DOHH2 (cell line): Measurements from ENCODE around the gene FRAS1.

Source experiments
- H3F3A ChIP-seq: fragments of 200-600 bp; sonication (generic), shearing (Covaris generic); 2 replicates; pipeline ENCODE4 v1.6.0; 2016; ENCODE audit warnings: antibody characterized with exemption, mild to moderate bottlenecking; ENCODE audit not compliant: control insufficient read depth, insufficient read depth
- H3K27ac ChIP-seq: fragments of 200-600 bp; sonication (generic); 2 replicates; pipeline ENCODE4 v1.5.1; 2014; ENCODE audit warnings: low read depth, mild to moderate bottlenecking, low read length, moderate library complexity
- H3K27me3 ChIP-seq: fragments of 200-600 bp; sonication (generic); 2 replicates; pipeline ENCODE4 v1.6.1; 2014; ENCODE audit warnings: mild to moderate bottlenecking, low read length, mixed read lengths; ENCODE audit not compliant: control insufficient read depth
- H3K36me3 ChIP-seq: fragments of 200-600 bp; sonication (generic); 2 replicates; pipeline ENCODE4 v1.6.1; 2014; ENCODE audit warnings: mild to moderate bottlenecking, low read length, moderate library complexity, mixed read lengths; ENCODE audit not compliant: control insufficient read depth
- H3K4me1 ChIP-seq: fragments of 200-600 bp; sonication (generic); 2 replicates; pipeline ENCODE4 v1.6.1; 2014; ENCODE audit warnings: mild to moderate bottlenecking, low read length, mixed read lengths; ENCODE audit not compliant: control insufficient read depth
- H3K4me2 ChIP-seq: fragments of 200-600 bp; sonication (generic); 2 replicates; pipeline ENCODE4 v1.6.0; 2014; ENCODE audit warnings: mild to moderate bottlenecking, low read length, moderate library complexity
- H3K4me3 ChIP-seq: fragments of 200-600 bp; sonication (generic); 2 replicates; pipeline ENCODE4 v1.5.1; 2014; ENCODE audit warnings: mild to moderate bottlenecking, low read length, mixed read lengths
- H3K79me2 ChIP-seq: fragments of 200-600 bp; sonication (generic); 2 replicates; pipeline ENCODE4 v1.6.1; 2014; ENCODE audit warnings: mild to moderate bottlenecking, low read length, mixed read lengths; ENCODE audit not compliant: control insufficient read depth
- H3K9me2 ChIP-seq: fragments of 200-600 bp; sonication (generic); replicated peaks from 2 replicates; pipeline ENCODE4 v1.6.1; 2014; ENCODE audit warnings: mild to moderate bottlenecking, low read length, mixed read lengths; ENCODE audit not compliant: control insufficient read depth
- H3K9me3 ChIP-seq: fragments of 200-600 bp; sonication (generic); 2 replicates; pipeline ENCODE4 v1.6.1; 2014; ENCODE audit warnings: antibody characterized with exemption, low read length, mixed read lengths; ENCODE audit not compliant: control insufficient read depth, insufficient read depth
- H4K20me1 ChIP-seq: fragments of 200-600 bp; sonication (generic); 2 replicates; pipeline ENCODE4 v1.6.0; 2014; ENCODE audit warnings: low read depth, mild to moderate bottlenecking, antibody characterized with exemption, low read length, moderate library complexity; ENCODE audit not compliant: control insufficient read depth, insufficient read depth
- CTCF ChIP-seq: fragments of 200-600 bp; sonication (generic); IDR thresholded peaks from one replicate; pipeline ENCODE4 v1.5.1; 2014; ENCODE audit warnings: antibody characterized with exemption, mild to moderate bottlenecking, low read depth, low read length; ENCODE audit not compliant: poor library complexity, severe bottlenecking
- EZH2phosphoT487 ChIP-seq: fragments of 200-600 bp; sonication (generic); IDR thresholded peaks from 2 replicates; pipeline ENCODE4 v1.6.1; 2017; ENCODE audit warnings: borderline replicate concordance, mild to moderate bottlenecking, antibody characterized with exemption, low read length, moderate library complexity, mixed read lengths

FRAS1 gene

GRCh38 chr4:78560296-78560963 is 503.3 kb downstream of the FRAS1 start:
- Histone ChIP-seq H3K27ac (no peak overlapping the region), H3K9me3 (no peaks in the 10 kb centered on the region), H3K4me1 (no peaks in the 10 kb centered on the region), H3K79me2 (no peaks in the 10 kb centered on the region), H3K36me3 (no peaks in the 10 kb centered on the region), H3K27me3 (peaks cover 7% of the 10 kb centered on the region), H3F3A (no peaks in the 10 kb centered on the region), H3K9me2 (no peaks in the 10 kb centered on the region), H3K4me3 (no peak overlapping the region), H3K4me2 (no peak overlapping the region), H4K20me1 (no peaks in the 10 kb centered on the region)
- TF ChIP-seq CTCF = no peak
- no peak for TF ChIP-seq EZH2phosphoT487

- Histone ChIP-seq H3K4me1 (no peaks in the 10 kb centered on the region), H3F3A (no peaks in the 10 kb centered on the region), H3K4me3 (no peak overlapping the region), H3K27me3 (peaks cover 7% of the 10 kb centered on the region), H3K79me2 (no peaks in the 10 kb centered on the region), H3K9me3 (no peaks in the 10 kb centered on the region), H3K27ac (no peak overlapping the region), H3K36me3 (no peaks in the 10 kb centered on the region), H3K4me2 (no peak overlapping the region), H3K9me2 (no peaks in the 10 kb centered on the region), H4K20me1 (no peaks in the 10 kb centered on the region)
- TF ChIP-seq CTCF (no peak), EZH2phosphoT487 (no peak)
Observed at GRCh38 chr4:78561677-78562076, 504.6 kb downstream of the FRAS1 start.

GRCh38 chr4:78562687-78563086 is 505.6 kb downstream of the FRAS1 start:
- TF ChIP-seq EZH2phosphoT487 = no peak
- TF ChIP-seq CTCF = no peak
- Histone ChIP-seq H4K20me1 (no peaks in the 10 kb centered on the region), H3K4me2 (no peak overlapping the region), H3K4me1 (no peaks in the 10 kb centered on the region), H3F3A (no peaks in the 10 kb centered on the region), H3K4me3 (no peak overlapping the region), H3K27me3 (peaks cover 7% of the 10 kb centered on the region), H3K27ac (no peak overlapping the region), H3K36me3 (no peaks in the 10 kb centered on the region), H3K79me2 (no peaks in the 10 kb centered on the region), H3K9me2 (no peaks in the 10 kb centered on the region), H3K9me3 (no peaks in the 10 kb centered on the region)
